GM19467 (cell line): ENCODE results near the gene ANTXR1.

Experiments used
- ATAC-seq: cut with Tn5 transposase; IDR thresholded peaks from one replicate; pipeline ENCODE4 v1.9.1; 2021; ENCODE audit warnings: mild to moderate bottlenecking, moderate library complexity; ENCODE audit not compliant: unreplicated experiment

The ANTXR1 gene

GRCh38 chr2:69298261-69298660 lies 285.3 kb downstream of the ANTXR1 start:
- ATAC-seq: no peak

GRCh38 chr2:69298862-69299261 lies 285.9 kb downstream of the ANTXR1 start:
- no peak for ATAC-seq
